ENCODE measurements around the gene DDN. TPM values are rescaled to one million over a fixed set of nuclear protein-coding genes. Genes with fewer than 3 reads are reported as not detected.

DDN gene
- total and polyA plus RNA-seq, 9 of the 15 experiments (the other 6 are each of a cell fraction or from before 2014, with no cell fraction given), result 0.03 to 3.6 (median 1.6) TPM

GRCh38 chr12:49012739-49013138, 13.6 kb upstream of the DDN start (continued):
- TF ChIP-seq KDM1A (IDR thresholded peaks at IDR 0.05) (peak; percentile 89 to 90), SMARCE1 (IDR thresholded peaks at IDR 0.05) (no peak), MTA2 (IDR thresholded peaks at IDR 0.05; ENCODE audit: low read depth) (no peak)

GRCh38 chr12:49010092-49010668, 11.0 kb upstream of the DDN start:
- no peak for ATAC-seq
- peaks cover 5% of the 10 kb centered on the region; the same call in 1 of the 3 replicates for H3K79me2 ChIP-seq (ENCODE audit: control insufficient read depth, insufficient read depth, low read length)

More at GRCh38 chr12:49010092-49010668, 11.0 kb upstream of the DDN start:
- no peak for TF ChIP-seq ZNF217 (CRISPR knock-in tag; IDR thresholded peaks at IDR 0.05)
- TF ChIP-seq MXI1 (IDR thresholded peaks at IDR 0.05; ENCODE audit: low read depth, low read length), result no peak
- TF ChIP-seq RFX5 (IDR thresholded peaks at IDR 0.05; ENCODE audit: low read depth, low read length), result no peak
- TF ChIP-seq ILF3 (IDR thresholded peaks at IDR 0.05; ENCODE audit: borderline replicate concordance), result no peak
- TF ChIP-seq ZBTB9 (CRISPR knock-in tag; IDR thresholded peaks at IDR 0.05), result no peak
- in situ Hi-C loops (cut with MboI), result no loop called here
- FAIRE-seq (no peak), DNase-seq (ENCODE audit: extremely low read depth in 1 of 4, low spot score in 3 of 4) (no peak)
- no peak overlapping the region for H2AFZ ChIP-seq (ENCODE audit: low read depth, low read length)
- H3K27ac ChIP-seq (ENCODE audit: extremely low read depth, low read depth, low read length), result no peak overlapping the region
- no peak overlapping the region for H3K4me3 ChIP-seq
- no TSS peak for BruUV-seq (replicated peaks)
- ChIA-PET POLR2A (interaction anchor here (0.6 to 4.1 kb wide), 5 partner anchors 9 to 312 kb away, joined by 3 to 17 read pairs (median 3); no protein-coding TSS in a partner anchor), CTCF (ENCODE audit: low intra/inter-chr PET ratio) (no interaction called here)
- peaks cover 37% of the 10 kb centered on the region for H3K36me3 ChIP-seq (ENCODE audit: control insufficient read depth, insufficient read depth, low read length)
- 96% methylated on average over 3 of the region's 3 CpGs for WGBS (ENCODE audit: insufficient coverage, low coverage, missing lambda C conversion rate)
- H4K20me1 ChIP-seq (replicated peaks; ENCODE audit: control insufficient read depth, insufficient read depth, low read length), result 0 out of 2 replicates have a peak, but pooled peaks cover 3% of the 10 kb centered on the region
- intact Hi-C loops (cut with micrococcal nuclease), result no loop called here
- H3K9me3 ChIP-seq (replicated peaks; ENCODE audit: control insufficient read depth, insufficient read depth, low read depth, low read length), result no peaks in the 10 kb centered on the region
- no peak overlapping the region for H3K4me2 ChIP-seq (ENCODE audit: insufficient read depth, low read length)
- H3K4me1 ChIP-seq (replicated peaks in 1 of 2; ENCODE audit: control insufficient read depth in 2 of 2, insufficient read depth in 2 of 2, low read length in 2 of 2), result peaks cover 2 to 12% of the 10 kb centered on the region in 2 experiments; a peak in 3 of 5 replicates
- no peaks in the 10 kb centered on the region for H3K9me1 ChIP-seq (ENCODE audit: control insufficient read depth, insufficient read depth, low read length)
- H3K9ac ChIP-seq (ENCODE audit: insufficient read depth in 1 of 2, low read depth in 2 of 2, low read length in 2 of 2), result peak overlapping the region in 1 of 2 experiments; percentile 66; a peak in 1 of 4 replicates
- no peaks in the 10 kb centered on the region for H3K27me3 ChIP-seq (ENCODE audit: control insufficient read depth in 2 of 2, insufficient read depth in 2 of 2, low read length in 2 of 2)

Measured in K562 (cell line).